ENCODE measurements around the gene PAPOLG.
"Not testable (repeated sequence)": the region's sequence is repeated elsewhere in the genome, so short reads cannot be mapped to it uniquely, and the experiment has no call there.

The PAPOLG gene

DNA sequence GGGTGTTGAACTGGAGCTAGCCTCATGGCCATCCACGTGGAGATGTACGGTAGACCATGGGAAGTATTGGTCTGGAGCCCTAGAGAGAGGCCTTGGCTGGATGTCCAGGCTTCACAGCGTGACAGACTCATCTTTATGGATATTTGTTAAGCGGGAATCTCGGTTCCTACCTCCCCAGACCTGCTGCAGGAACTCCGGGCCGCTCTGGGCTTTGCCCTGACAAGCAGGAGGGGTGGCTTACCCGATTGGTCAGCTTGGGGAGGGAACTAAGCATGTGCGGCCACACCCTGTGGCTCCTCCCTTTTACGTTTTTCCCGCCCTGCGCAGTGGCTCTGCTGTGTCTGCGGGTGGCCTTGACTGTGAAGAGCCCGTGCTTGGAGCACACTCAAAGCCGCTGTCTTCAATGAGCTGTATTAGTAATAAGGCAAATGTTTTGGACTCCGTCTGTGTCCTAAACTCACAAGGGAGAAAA lies 52.3 kb downstream of the PAPOLG start:
- no peak for DNase-seq
- TF ChIP-seq, protein P1, sequence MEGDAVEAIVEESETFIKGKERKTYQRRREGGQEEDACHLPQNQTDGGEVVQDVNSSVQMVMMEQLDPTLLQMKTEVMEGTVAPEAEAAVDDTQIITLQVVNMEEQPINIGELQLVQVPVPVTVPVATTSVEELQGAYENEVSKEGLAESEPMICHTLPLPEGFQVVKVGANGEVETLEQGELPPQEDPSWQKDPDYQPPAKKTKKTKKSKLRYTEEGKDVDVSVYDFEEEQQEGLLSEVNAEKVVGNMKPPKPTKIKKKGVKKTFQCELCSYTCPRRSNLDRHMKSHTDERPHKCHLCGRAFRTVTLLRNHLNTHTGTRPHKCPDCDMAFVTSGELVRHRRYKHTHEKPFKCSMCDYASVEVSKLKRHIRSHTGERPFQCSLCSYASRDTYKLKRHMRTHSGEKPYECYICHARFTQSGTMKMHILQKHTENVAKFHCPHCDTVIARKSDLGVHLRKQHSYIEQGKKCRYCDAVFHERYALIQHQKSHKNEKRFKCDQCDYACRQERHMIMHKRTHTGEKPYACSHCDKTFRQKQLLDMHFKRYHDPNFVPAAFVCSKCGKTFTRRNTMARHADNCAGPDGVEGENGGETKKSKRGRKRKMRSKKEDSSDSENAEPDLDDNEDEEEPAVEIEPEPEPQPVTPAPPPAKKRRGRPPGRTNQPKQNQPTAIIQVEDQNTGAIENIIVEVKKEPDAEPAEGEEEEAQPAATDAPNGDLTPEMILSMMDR (IDR thresholded peaks at IDR 0.05) = no peak
- H3K4me3 ChIP-seq = no peak overlapping the region
- no peaks in the 10 kb centered on the region for H3K4me1 ChIP-seq
- H3K9me3 ChIP-seq = no peaks in the 10 kb centered on the region
- H3K36me3 ChIP-seq = peaks cover 0 to 10% (median 0%) of the 10 kb centered on the region in 3 donors
- H3K27ac ChIP-seq = no peak overlapping the region
- no peaks in the 10 kb centered on the region for H3K27me3 ChIP-seq
- intact Hi-C loops (cut with DNase I; ENCODE audit: low total_unique reads) = no loop called here

DNA sequence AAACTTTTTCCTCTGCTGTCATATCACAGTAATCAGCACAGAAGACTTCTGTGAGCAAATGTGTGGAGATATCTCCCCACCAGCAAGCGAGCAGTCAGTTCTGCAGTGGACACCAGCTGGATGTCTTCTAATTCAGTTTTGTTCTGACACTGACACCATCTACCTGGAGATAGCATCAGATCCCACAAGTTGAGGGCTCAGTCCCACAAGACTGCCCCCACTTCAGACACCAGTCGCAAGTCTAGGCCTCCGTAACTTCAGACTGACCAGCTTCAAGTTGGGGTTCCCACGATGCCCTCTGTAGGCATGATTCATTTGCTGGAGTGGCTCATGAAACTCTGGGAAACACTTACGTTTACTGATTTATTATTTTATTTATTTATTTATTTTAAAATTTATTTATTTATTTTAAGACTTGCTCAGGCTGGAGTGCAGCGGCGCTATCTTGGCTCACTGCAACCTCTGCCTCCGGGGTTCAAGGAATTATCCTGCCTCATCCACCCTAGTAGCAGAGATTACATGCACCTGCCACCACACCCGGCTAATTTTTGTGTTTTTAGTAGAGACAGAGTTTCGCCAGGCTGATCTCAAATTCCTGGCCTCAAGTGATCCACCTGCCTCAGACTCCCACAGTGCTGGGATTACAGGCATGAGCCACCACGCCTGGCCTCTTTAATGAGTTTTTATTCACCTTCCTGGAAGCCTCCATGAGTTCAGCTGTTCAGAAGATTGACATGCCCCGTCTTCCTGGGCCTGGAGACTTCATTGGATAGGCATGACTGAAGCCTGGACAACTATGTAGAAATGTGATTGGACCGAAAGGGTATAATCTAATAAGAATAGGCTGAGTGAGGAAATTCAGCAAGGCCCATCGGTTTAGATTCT lies 55.7 kb downstream of the PAPOLG start:
- DNase-seq = no peak
- Histone ChIP-seq H3K4me3 (no peak overlapping the region), H3K4me1 (no peaks in the 10 kb centered on the region), H3K9me3 (no peaks in the 10 kb centered on the region), H3K27me3 (no peaks in the 10 kb centered on the region), H3K27ac (no peak overlapping the region), H3K36me3 (no peaks in the 10 kb centered on the region)
- TF ChIP-seq, protein P1 (IDR thresholded peaks at IDR 0.05) = no peak
- intact Hi-C loops (cut with DNase I; ENCODE audit: low total_unique reads) = no loop called here

DNA sequence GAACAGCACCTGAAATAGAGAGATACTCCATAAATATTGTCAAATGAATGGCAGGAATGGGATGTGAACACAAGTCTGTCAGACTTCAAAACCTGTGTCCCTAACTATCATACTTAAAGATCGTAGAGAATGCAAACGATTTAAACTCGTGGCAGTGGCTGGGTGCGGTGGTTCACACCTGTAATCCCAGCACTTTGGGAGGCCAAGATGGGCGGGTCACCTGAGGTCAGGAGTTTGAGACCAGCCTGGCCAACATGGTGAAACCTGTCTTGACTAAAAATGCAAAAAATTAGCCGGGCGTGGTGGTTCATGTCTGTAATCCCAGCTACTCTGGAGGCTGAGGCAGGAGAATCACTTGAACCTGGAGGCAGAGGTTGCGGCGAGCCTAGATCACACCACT lies 61.1 kb downstream of the PAPOLG start:
- H3K9me3 ChIP-seq; DNase-seq; H3K27ac ChIP-seq; intact Hi-C loops (cut with DNase I; ENCODE audit: low total_unique reads); H3K27me3 ChIP-seq; H3K4me3 ChIP-seq; H3K4me1 ChIP-seq; H3K36me3 ChIP-seq: not testable (repeated sequence)

DNA sequence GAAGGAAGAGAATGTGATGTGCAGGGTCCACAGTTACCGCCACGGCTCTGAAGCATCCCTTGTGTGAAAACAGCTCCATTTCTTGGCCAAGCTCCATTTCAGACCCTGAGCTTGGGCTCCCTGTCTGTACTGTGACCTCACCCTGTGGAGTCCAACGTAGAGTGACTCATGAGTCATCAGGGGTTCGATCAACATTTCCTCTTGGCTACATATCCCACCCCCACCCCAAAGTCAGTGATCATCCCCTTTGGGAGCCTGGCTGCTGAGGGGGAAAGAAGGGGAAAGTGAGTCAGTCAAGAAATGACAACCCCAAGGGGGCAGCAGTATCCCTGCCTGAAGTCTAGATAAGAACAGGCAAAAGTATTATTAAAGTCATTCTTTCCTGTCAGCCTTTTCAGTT lies 62.2 kb downstream of the PAPOLG start:
- H3K27me3 ChIP-seq = no peaks in the 10 kb centered on the region
- H3K9me3 ChIP-seq = no peaks in the 10 kb centered on the region
- no peak overlapping the region for H3K27ac ChIP-seq
- DNase-seq = no peak
- H3K4me1 ChIP-seq = no peaks in the 10 kb centered on the region
- H3K4me3 ChIP-seq = no peak overlapping the region
- intact Hi-C loops (cut with DNase I; ENCODE audit: low total_unique reads) = no loop called here
- H3K36me3 ChIP-seq = no peaks in the 10 kb centered on the region
- TF ChIP-seq, protein P1 (IDR thresholded peaks at IDR 0.05) = no peak

DNA sequence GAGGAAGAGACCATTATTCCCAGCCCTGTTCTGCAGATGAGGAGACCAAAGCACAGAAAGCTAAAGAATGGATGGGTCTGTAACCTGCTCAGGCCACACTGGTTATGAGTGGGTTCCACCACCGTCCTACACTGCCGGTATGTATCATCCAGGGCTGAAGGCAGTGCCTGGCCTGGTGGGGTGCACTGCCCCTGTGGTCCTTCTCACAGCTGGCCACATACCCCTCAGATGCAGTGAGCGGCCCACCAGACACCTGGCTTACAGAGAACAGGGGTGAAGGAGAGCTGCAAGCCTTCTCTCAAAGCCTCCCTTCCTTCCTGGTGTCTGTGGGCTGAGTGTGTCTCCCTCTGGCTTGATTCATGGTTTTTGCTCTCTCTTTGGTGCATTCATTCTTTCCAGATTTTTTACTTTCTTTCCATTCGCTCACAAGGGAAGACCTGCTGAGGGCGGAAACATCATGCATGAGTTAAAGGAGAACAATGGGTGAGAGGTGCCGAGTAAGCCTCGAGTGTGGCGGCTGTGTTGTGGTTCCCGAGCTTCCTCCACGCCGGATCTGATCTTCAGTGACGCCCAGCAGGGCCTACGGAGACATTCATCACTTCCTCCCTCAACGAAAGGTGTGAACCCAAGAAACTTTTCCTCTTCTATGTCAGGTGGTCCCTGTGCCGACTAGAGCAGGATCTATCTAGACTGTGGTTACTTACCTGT lies 63.2 kb downstream of the PAPOLG start:
- TF ChIP-seq, protein P1 (IDR thresholded peaks at IDR 0.05) = no peak
- Histone ChIP-seq H3K36me3 (no peaks in the 10 kb centered on the region), H3K27ac (no peak overlapping the region), H3K4me3 (no peak overlapping the region), H3K9me3 (no peaks in the 10 kb centered on the region), H3K27me3 (no peaks in the 10 kb centered on the region), H3K4me1 (no peaks in the 10 kb centered on the region)
- no peak for DNase-seq
- intact Hi-C loops (cut with DNase I; ENCODE audit: low total_unique reads) = no loop called here

DNA sequence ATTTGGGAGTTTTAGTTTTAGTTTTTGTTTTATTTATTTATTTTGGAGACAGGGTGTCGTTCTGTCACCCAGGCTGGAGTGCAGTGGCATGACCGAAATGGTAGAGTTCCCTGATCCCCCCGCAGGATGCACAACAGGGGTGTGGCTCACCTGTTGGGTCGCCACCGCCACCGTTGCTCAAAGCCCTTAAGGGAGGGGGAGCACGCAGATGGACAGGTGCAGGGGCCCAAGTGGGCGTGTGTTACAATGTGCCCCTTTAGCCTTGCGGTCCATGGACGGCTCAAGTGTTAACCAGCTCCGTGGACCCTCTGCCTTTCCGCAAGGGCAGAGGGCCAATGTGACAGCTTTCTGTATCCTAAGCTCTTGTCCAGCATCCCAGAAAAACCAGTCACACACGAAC lies 63.9 kb downstream of the PAPOLG start:
- DNase-seq = no peak
- Histone ChIP-seq H3K9me3 (no peaks in the 10 kb centered on the region), H3K27ac (no peak overlapping the region), H3K4me1 (no peaks in the 10 kb centered on the region), H3K36me3 (no peaks in the 10 kb centered on the region), H3K4me3 (no peak overlapping the region), H3K27me3 (no peaks in the 10 kb centered on the region)
- TF ChIP-seq, protein P1 (IDR thresholded peaks at IDR 0.05) = no peak
- intact Hi-C loops (cut with DNase I; ENCODE audit: low total_unique reads) = no loop called here
